Naive thymus-derived CD4-positive, alpha-beta T cell (primary cell): ENCODE data around the gene FCHSD2. TPM values are rescaled to one million over a fixed set of nuclear protein-coding genes. Genes with fewer than 3 reads are reported as not detected.

ENCODE experiments used
- ATAC-seq: fragments of 150-1000 bp; cut with Tn5 transposase; 2 replicates; pipeline ENCODE4 v1.10.0; 2021; ENCODE audit warnings: mild to moderate bottlenecking, moderate library complexity
- CTCF ChIA-PET: fragments of 350-600 bp; sonication (Branson Sonifier 250); formaldehyde crosslinking; loops from one replicate; lab custom pipeline; 2021; ENCODE audit warnings: antibody characterized with exemption; lab: Charles Lee
- POLR2A ChIA-PET: fragments of 350-600 bp; sonication (Branson Sonifier 250); formaldehyde crosslinking; loops from one replicate; lab custom pipeline; 2021; ENCODE audit warnings: antibody characterized with exemption, inconsistent platforms; lab: Charles Lee
- DNase-seq, 9 donors: peaks; one replicate each; pipeline versions ENCODE4 v3.0.0 to v3.0.0-alpha.2; 2020 to 2022; ENCODE audit warnings: mixed read lengths in 1 of 9
- H3K27ac ChIP-seq: one replicate; pipeline ENCODE4 v1.7.0; 2013; ENCODE audit warnings: mild to moderate bottlenecking, low read depth, low read length, moderate library complexity
- H3K27me3 ChIP-seq, 2 donors: one replicate each; pipeline ENCODE4 v1.7.0; 2013; ENCODE audit warnings: low read length in 2 of 2, mild to moderate bottlenecking in 2 of 2, moderate library complexity in 2 of 2; ENCODE audit not compliant: control insufficient read depth in 2 of 2, insufficient read depth in 2 of 2
- H3K36me3 ChIP-seq, 3 experiments: 1 replicate in 2 of 3; 2 replicates in 1 of 3; pipeline ENCODE4 v1.7.0; 2013; ENCODE audit warnings: low read length in 3 of 3, mild to moderate bottlenecking in 3 of 3, moderate library complexity in 1 of 3; ENCODE audit not compliant: insufficient read depth in 3 of 3, control insufficient read depth in 2 of 3
- H3K4me1 ChIP-seq, 2 donors: one replicate each; pipeline ENCODE4 v1.7.0; 2013; ENCODE audit warnings: low read length in 2 of 2, mild to moderate bottlenecking in 2 of 2, moderate library complexity in 1 of 2; ENCODE audit not compliant: control insufficient read depth in 2 of 2, insufficient read depth in 2 of 2
- H3K4me3 ChIP-seq: 2 replicates; pipeline ENCODE4 v1.7.0; 2013; ENCODE audit warnings: mild to moderate bottlenecking, low read length
- H3K9me3 ChIP-seq, 3 experiments: 1 replicate in 2 of 3; 2 replicates in 1 of 3; pipeline ENCODE4 v1.7.0; 2013; ENCODE audit warnings: low read length in 3 of 3; ENCODE audit not compliant: control insufficient read depth in 2 of 3
- H3K27ac Mint-ChIP-seq, 9 donors: one replicate each; pipeline ENCODE4 v1.8.0; 2020 to 2022; ENCODE audit warnings: mixed read lengths in 9 of 9, mild to moderate bottlenecking in 8 of 9, moderate library complexity in 5 of 9, inconsistent platforms in 2 of 9
- H3K27me3 Mint-ChIP-seq, 5 donors: one replicate each; pipeline ENCODE4 v1.8.0; 2021 to 2022; ENCODE audit warnings: mixed read lengths in 5 of 5, mild to moderate bottlenecking in 1 of 5
- H3K36me3 Mint-ChIP-seq, 5 donors: one replicate each; pipeline ENCODE4 v1.8.0; 2020 to 2022; ENCODE audit warnings: mixed read lengths in 5 of 5, mild to moderate bottlenecking in 3 of 5, inconsistent platforms in 1 of 5
- H3K4me1 Mint-ChIP-seq, 7 donors: one replicate each; pipeline ENCODE4 v1.8.0; 2020 to 2022; ENCODE audit warnings: mixed read lengths in 7 of 7, mild to moderate bottlenecking in 3 of 7, inconsistent platforms in 1 of 7
- H3K4me3 Mint-ChIP-seq, 10 donors: one replicate each; pipeline ENCODE4 v1.8.0; 2020 to 2022; ENCODE audit warnings: mild to moderate bottlenecking in 10 of 10, mixed read lengths in 10 of 10, moderate library complexity in 6 of 10, inconsistent platforms in 2 of 10
- H3K9me3 Mint-ChIP-seq, 11 donors: one replicate each; pipeline ENCODE4 v1.8.0; 2020 to 2022; ENCODE audit warnings: mixed read lengths in 11 of 11, mild to moderate bottlenecking in 4 of 11, inconsistent platforms in 1 of 11, moderate library complexity in 1 of 11
- intact Hi-C, 2 donors: fragments of 100-400 bp; cut with micrococcal nuclease; formaldehyde crosslinking; loops; one replicate each; pipeline ENCODE4 v1.15.1; 2023
- polyA plus RNA-seq, 2 donors: library from polyadenylated mRNA; unstranded; fragments of 300-500 nt; fragmentation: Illumina TruSeq; gene quantifications; one replicate each; pipeline ENCODE4 v1.2.3, GENCODE V29; 2021
- total RNA-seq, 6 experiments: library from RNA in 5 of 6; stranded (reverse) in 5 of 6; gene quantifications; 1 replicate in 5 of 6; 2 replicates in 1 of 6; pipeline ENCODE4 v1.2.3 and lab custom pipeline; 2021 to 2026

FCHSD2 gene
- total RNA-seq, result 10 to 100 TPM; 48.3 to 69.9 (median 49.6) TPM
- polyA plus RNA-seq, result 10 to 100 TPM; 18.3 to 20.2 TPM
- 58.0 reads per million, percentile 74 among the genes with 10 or more reads in this experiment for total RNA-seq (lab: John Stamatoyannopoulos, UW)

DNA sequence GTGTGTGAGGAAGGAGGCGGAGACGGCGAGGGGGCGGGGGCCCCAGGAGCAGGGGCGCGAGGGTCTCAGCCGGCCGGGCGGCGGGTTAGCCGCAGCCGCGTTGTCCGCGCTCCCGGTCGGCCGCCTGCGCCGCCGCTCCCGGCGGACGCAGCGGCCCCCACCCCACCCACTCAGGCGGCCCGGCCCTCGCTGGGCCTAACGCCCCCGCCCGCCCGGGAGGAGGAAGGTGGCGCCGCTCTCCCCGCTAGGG is at the start of gene FCHSD2:
FCHSD2 (minus strand) TSS at position 191 of the 250 bp plus-strand sequence. CDS start 441 bp downstream, outside the sequence.
- no peak for DNase-seq
- H3K27me3 ChIP-seq, result no peaks in the 10 kb centered on the region
- H3K4me3 Mint-ChIP-seq, result peak within 1 kb of the TSS; percentile 83 to 97 (median 96)
- peak; percentile 42 for ATAC-seq
- H3K36me3 Mint-ChIP-seq, result peaks cover 0 to 19% (median 0%) of the 10 kb centered on the region in 5 donors
- H3K4me1 Mint-ChIP-seq, result peaks cover 22 to 60% (median 49%) of the 10 kb centered on the region in 7 donors
- H3K9me3 ChIP-seq, result no peaks in the 10 kb centered on the region
- POLR2A ChIA-PET, result interaction anchor here (0.6 to 3.0 kb wide), 14 partner anchors 11 to 607 kb away, joined by 3 to 28 read pairs (median 4); partner anchors contain the start of genes ATG16L2 and STARD10
- peaks cover 25 to 26% of the 10 kb centered on the region in 2 donors for H3K4me1 ChIP-seq
- H3K27ac ChIP-seq, result peak within 1 kb of the TSS; percentile 99
- peak within 1 kb of the TSS; percentile 87 for H3K4me3 ChIP-seq
- peak within 1 kb of the TSS; percentile 90 to 99 (median 97) for H3K27ac Mint-ChIP-seq
- peaks cover 0 to 5% (median 0%) of the 10 kb centered on the region in 11 donors for H3K9me3 Mint-ChIP-seq
- CTCF ChIA-PET, result interaction anchor here (0.6 to 3.3 kb wide), 6 partner anchors 10 to 311 kb away, joined by 3 to 22 read pairs (median 4); no protein-coding TSS in a partner anchor
- intact Hi-C loops, result loop anchor here (1.0 to 5.0 kb wide), 17 partner anchors 11 to 1805 kb away; partner anchors contain the start of genes ATG16L2 (in 2 of the 2), FAM168A (in 2 of the 2), POLD3 (in 1 of the 2) and RELT (in 1 of the 2)
- peaks cover 0 to 7% (median 0%) of the 10 kb centered on the region in 3 experiments for H3K36me3 ChIP-seq
- H3K27me3 Mint-ChIP-seq, result no peaks in the 10 kb centered on the region

- H3K27ac Mint-ChIP-seq, result no peak overlapping the region
- H3K4me1 Mint-ChIP-seq, result peaks cover 0 to 3% (median 0%) of the 10 kb centered on the region in 7 donors
- no peaks in the 10 kb centered on the region for H3K36me3 Mint-ChIP-seq
- no peak overlapping the region for H3K4me3 Mint-ChIP-seq
- Histone ChIP-seq H3K36me3 (no peaks in the 10 kb centered on the region), H3K9me3 (no peaks in the 10 kb centered on the region), H3K4me1 (no peaks in the 10 kb centered on the region), H3K27me3 (no peaks in the 10 kb centered on the region), H3K27ac (no peak overlapping the region), H3K4me3 (no peak overlapping the region)
- CTCF ChIA-PET, result no interaction called here
- peaks cover 0 to 11% (median 7%) of the 10 kb centered on the region in 5 donors for H3K27me3 Mint-ChIP-seq
- POLR2A ChIA-PET, result interaction anchor here (0.6 kb wide), 1 partner anchor 70 kb away, joined by 3 read pairs; no protein-coding TSS in a partner anchor
- intact Hi-C loops, result no loop called here
- no peaks in the 10 kb centered on the region for H3K9me3 Mint-ChIP-seq
- ATAC-seq (no peak), DNase-seq (no peak)
Observed at GRCh38 chr11:73191151-73191550, 49.0 kb upstream of the FCHSD2 start.

- Histone ChIP-seq H3K4me3 (no peak overlapping the region), H3K9me3 (no peaks in the 10 kb centered on the region), H3K27me3 (no peaks in the 10 kb centered on the region), H3K27ac (no peak overlapping the region), H3K36me3 (no peaks in the 10 kb centered on the region), H3K4me1 (no peaks in the 10 kb centered on the region)
- intact Hi-C loops, result no loop called here
- Mint-ChIP-seq H3K4me3 (no peak overlapping the region), H3K27ac (peak overlapping the region in 1 of 9 donors; percentile 17), H3K36me3 (no peaks in the 10 kb centered on the region), H3K9me3 (no peaks in the 10 kb centered on the region), H3K4me1 (peaks cover 0 to 5% (median 0%) of the 10 kb centered on the region in 7 donors), H3K27me3 (peaks cover 0 to 14% (median 7%) of the 10 kb centered on the region in 5 donors)
- POLR2A ChIA-PET, result no interaction called here
- ATAC-seq (no peak), DNase-seq (no peak)
- CTCF ChIA-PET, result interaction anchor here (1.4 kb wide), 1 partner anchor 14 kb away, joined by 4 read pairs; no protein-coding TSS in a partner anchor
Observed at GRCh38 chr11:73190557-73190885, 48.4 kb upstream of the FCHSD2 start.

GRCh38 chr11:73189723-73190556 is 47.8 kb upstream of the FCHSD2 start:
- no peaks in the 10 kb centered on the region for H3K4me1 ChIP-seq
- CTCF ChIA-PET, result interaction anchor here (1.2 to 1.4 kb wide), 2 partner anchors 8 to 13 kb away, joined by 3 to 4 read pairs; no protein-coding TSS in a partner anchor
- H3K9me3 Mint-ChIP-seq, result no peaks in the 10 kb centered on the region
- no peak overlapping the region for H3K27ac ChIP-seq
- peaks cover 0 to 18% (median 7%) of the 10 kb centered on the region in 5 donors for H3K27me3 Mint-ChIP-seq
- intact Hi-C loops, result no loop called here
- H3K36me3 ChIP-seq, result no peaks in the 10 kb centered on the region
- no peaks in the 10 kb centered on the region for H3K9me3 ChIP-seq
- H3K4me3 Mint-ChIP-seq, result no peak overlapping the region
- ATAC-seq, result no peak
- no peaks in the 10 kb centered on the region for H3K36me3 Mint-ChIP-seq
- H3K27me3 ChIP-seq, result no peaks in the 10 kb centered on the region
- no peak overlapping the region for H3K4me3 ChIP-seq
- POLR2A ChIA-PET, result no interaction called here
- no peak for DNase-seq
- H3K27ac Mint-ChIP-seq, result no peak overlapping the region
- peaks cover 0 to 9% (median 4%) of the 10 kb centered on the region in 7 donors for H3K4me1 Mint-ChIP-seq

GRCh38 chr11:73189315-73189714 is 47.2 kb upstream of the FCHSD2 start:
- intact Hi-C loops, result no loop called here
- Mint-ChIP-seq H3K4me3 (no peak overlapping the region), H3K4me1 (peaks cover 0 to 10% (median 4%) of the 10 kb centered on the region in 7 donors), H3K27ac (peak overlapping the region in 1 of 9 donors; percentile 10), H3K27me3 (peaks cover 2 to 20% (median 8%) of the 10 kb centered on the region in 5 donors), H3K36me3 (no peaks in the 10 kb centered on the region), H3K9me3 (no peaks in the 10 kb centered on the region)
- no peak overlapping the region for H3K4me3 ChIP-seq
- no peak overlapping the region for H3K27ac ChIP-seq
- no peak for DNase-seq
- ATAC-seq, result peak; percentile 73
- no peaks in the 10 kb centered on the region for H3K27me3 ChIP-seq
- ChIA-PET CTCF (interaction anchor here (1.2 to 1.4 kb wide), 2 partner anchors 8 to 13 kb away, joined by 3 to 4 read pairs; no protein-coding TSS in a partner anchor), POLR2A (no interaction called here)
- no peaks in the 10 kb centered on the region for H3K36me3 ChIP-seq
- H3K4me1 ChIP-seq, result no peaks in the 10 kb centered on the region
- H3K9me3 ChIP-seq, result no peaks in the 10 kb centered on the region

- Histone ChIP-seq H3K4me3 (no peak overlapping the region), H3K27me3 (no peaks in the 10 kb centered on the region), H3K4me1 (no peaks in the 10 kb centered on the region), H3K27ac (no peak overlapping the region), H3K9me3 (no peaks in the 10 kb centered on the region), H3K36me3 (no peaks in the 10 kb centered on the region)
- H3K9me3 Mint-ChIP-seq, result no peaks in the 10 kb centered on the region
- ChIA-PET POLR2A (no interaction called here), CTCF (no interaction called here)
- ATAC-seq (no peak), DNase-seq (no peak)
- intact Hi-C loops, result no loop called here
- peaks cover 0 to 10% (median 4%) of the 10 kb centered on the region in 7 donors for H3K4me1 Mint-ChIP-seq
- no peak overlapping the region for H3K4me3 Mint-ChIP-seq
- peak overlapping the region in 1 of 9 donors; percentile 21 for H3K27ac Mint-ChIP-seq
- H3K36me3 Mint-ChIP-seq, result no peaks in the 10 kb centered on the region
- peaks cover 5 to 21% (median 10%) of the 10 kb centered on the region in 5 donors for H3K27me3 Mint-ChIP-seq
Observed at GRCh38 chr11:73188301-73188700, 46.2 kb upstream of the FCHSD2 start.
